ENCODE results near the gene HNRNPA3. TPM values are rescaled to one million over a fixed set of nuclear protein-coding genes. Genes with fewer than 3 reads are reported as not detected.

HNRNPA3 gene
- total RNA-seq, 1 experiment from 2014 or later, result 290 TPM

- ChIA-PET CTCF (interaction anchor here (0.7 kb wide), 2 partner anchors 74 to 224 kb away, joined by 4 read pairs; no protein-coding TSS in a partner anchor), POLR2A (ENCODE audit: unreplicated experiment) (no interaction called here)
- no peaks in the 10 kb centered on the region for H3K27me3 ChIP-seq (ENCODE audit: insufficient read depth, low read depth)
- H3K4me2 ChIP-seq, result peak overlapping the region; percentile 77
- H3K27ac ChIP-seq, result peak overlapping the region; percentile 97
- H3K36me3 ChIP-seq (ENCODE audit: low read depth), result peaks cover 37% of the 10 kb centered on the region
- H3K79me2 ChIP-seq (ENCODE audit: low read depth), result peaks cover 97% of the 10 kb centered on the region
- no peaks in the 10 kb centered on the region for H3K9me2 ChIP-seq (ENCODE audit: insufficient read depth)
- intact Hi-C loops (cut with micrococcal nuclease; ENCODE audit: unreplicated experiment), result loop anchor here (2.0 to 5.0 kb wide), 3 partner anchors 89 to 1311 kb away; no protein-coding TSS in a partner anchor
- peak overlapping the region; percentile 45 for H3K4me3 ChIP-seq
- TF ChIP-seq CTCF (conservative IDR thresholded peaks at IDR 0.05) (0 out of 2 replicates have a peak, but pooled peaks have one; percentile 15), EZH2 (IDR thresholded peaks at IDR 0.05; ENCODE audit: low read depth) (no peak)
- H3F3A ChIP-seq (ENCODE audit: insufficient read depth, low read depth), result peaks cover 76% of the 10 kb centered on the region
- no TSS peak for BruUV-seq (replicated peaks)
- no peak for DNase-seq
- H3K4me1 ChIP-seq (replicated peaks; ENCODE audit: insufficient read depth), result peaks cover 65% of the 10 kb centered on the region
- H4K20me1 ChIP-seq (ENCODE audit: insufficient read depth), result peaks cover 12% of the 10 kb centered on the region; the same call in 1 of the 2 replicates
- H3K9me3 ChIP-seq (ENCODE audit: insufficient read depth, low read depth), result no peaks in the 10 kb centered on the region
- H2AFZ ChIP-seq, result no peak overlapping the region; the same call in 1 of the 2 replicates
Observed at GRCh38 chr2:177243073-177243472, 30.5 kb downstream of the HNRNPA3 start.

GRCh38 chr2:177243476-177243875 is 30.9 kb downstream of the HNRNPA3 start:
- ChIA-PET CTCF (interaction anchor here (0.7 kb wide), 2 partner anchors 74 to 224 kb away, joined by 4 read pairs; no protein-coding TSS in a partner anchor), POLR2A (ENCODE audit: unreplicated experiment) (interaction anchor here (0.6 kb wide), 1 partner anchor 44 kb away, joined by 4 read pairs; no protein-coding TSS in a partner anchor)
- peaks cover 97% of the 10 kb centered on the region for H3K79me2 ChIP-seq (ENCODE audit: low read depth)

DNA sequence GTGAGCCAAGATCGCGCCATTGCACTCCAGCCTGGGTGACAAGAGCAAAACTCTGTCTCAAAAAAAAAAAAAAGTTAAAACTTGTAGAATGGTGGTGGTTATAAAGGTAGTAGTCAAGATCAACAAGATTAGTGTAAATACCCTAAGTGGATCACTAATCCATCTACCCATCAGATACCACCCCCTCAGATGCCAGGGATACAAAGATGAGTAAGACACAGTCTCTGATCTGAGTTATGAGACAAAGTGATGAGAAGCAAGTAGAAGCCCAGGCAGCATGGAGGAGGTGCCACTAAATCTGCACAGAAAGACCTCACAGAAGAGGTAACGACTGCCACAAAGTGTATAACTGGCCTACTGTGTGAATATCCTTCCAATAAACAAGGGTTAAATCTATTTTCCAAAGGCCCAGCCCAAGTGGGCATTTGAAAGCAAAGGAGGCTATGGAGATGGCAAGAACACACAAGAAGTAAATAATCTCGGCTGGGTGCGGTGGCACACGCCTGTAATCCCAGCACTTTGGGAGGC is 31.7 kb downstream of the HNRNPA3 start:
- no TSS peak for BruUV-seq (replicated peaks)
- ChIA-PET POLR2A (ENCODE audit: unreplicated experiment) (interaction anchor here (0.8 to 1.0 kb wide), 3 partner anchors 19 to 157 kb away, joined by 4 to 30 read pairs (median 10); partner anchors contain the start of gene NFE2L2), CTCF (interaction anchor here (0.6 kb wide), 1 partner anchor 19 kb away, joined by 3 read pairs; no protein-coding TSS in a partner anchor)
- Histone ChIP-seq H3K79me2 (ENCODE audit: low read depth) (peaks cover 97% of the 10 kb centered on the region), H3K9me3 (ENCODE audit: insufficient read depth, low read depth) (no peaks in the 10 kb centered on the region), H3K4me3 (no peak overlapping the region), H3K27ac (peak overlapping the region; percentile 97), H3K4me2 (peak overlapping the region; percentile 7; the same call in 1 of the 2 replicates), H3K9me2 (ENCODE audit: insufficient read depth) (no peaks in the 10 kb centered on the region), H3K36me3 (ENCODE audit: low read depth) (peaks cover 26% of the 10 kb centered on the region), H3K27me3 (ENCODE audit: insufficient read depth, low read depth) (no peaks in the 10 kb centered on the region), H3F3A (ENCODE audit: insufficient read depth, low read depth) (peaks cover 79% of the 10 kb centered on the region), H2AFZ (no peak overlapping the region), H3K4me1 (replicated peaks; ENCODE audit: insufficient read depth) (peaks cover 65% of the 10 kb centered on the region), H4K20me1 (ENCODE audit: insufficient read depth) (no peaks in the 10 kb centered on the region; the same call in 1 of the 2 replicates)
- TF ChIP-seq CTCF (conservative IDR thresholded peaks at IDR 0.05), result no peak
- TF ChIP-seq EZH2 (IDR thresholded peaks at IDR 0.05; ENCODE audit: low read depth), result no peak
- intact Hi-C loops (cut with micrococcal nuclease; ENCODE audit: unreplicated experiment), result loop anchor here (5.0 kb wide), 2 partner anchors 88 to 1312 kb away; no protein-coding TSS in a partner anchor
- no peak for DNase-seq

More at GRCh38 chr2:177243476-177243875, 30.9 kb downstream of the HNRNPA3 start:
- no peaks in the 10 kb centered on the region for H3K27me3 ChIP-seq (ENCODE audit: insufficient read depth, low read depth)
- intact Hi-C loops (cut with micrococcal nuclease; ENCODE audit: unreplicated experiment), result loop anchor here (2.0 to 5.0 kb wide), 3 partner anchors 89 to 1311 kb away; no protein-coding TSS in a partner anchor
- H4K20me1 ChIP-seq (ENCODE audit: insufficient read depth), result peaks cover 8% of the 10 kb centered on the region; the same call in 1 of the 2 replicates
- H3K36me3 ChIP-seq (ENCODE audit: low read depth), result peaks cover 33% of the 10 kb centered on the region
- H3K9me3 ChIP-seq (ENCODE audit: insufficient read depth, low read depth), result no peaks in the 10 kb centered on the region
- H3K4me1 ChIP-seq (replicated peaks; ENCODE audit: insufficient read depth), result peaks cover 65% of the 10 kb centered on the region
- no peak for DNase-seq
- H2AFZ ChIP-seq, result no peak overlapping the region
- no peak for TF ChIP-seq EZH2 (IDR thresholded peaks at IDR 0.05; ENCODE audit: low read depth)
- 0 out of 2 replicates have a peak, but pooled peaks have one; percentile 5 for TF ChIP-seq CTCF (conservative IDR thresholded peaks at IDR 0.05)
- H3K4me2 ChIP-seq, result peak overlapping the region; percentile 77
- peak overlapping the region; percentile 97 for H3K27ac ChIP-seq
- no TSS peak for BruUV-seq (replicated peaks)
- H3K4me3 ChIP-seq, result peak overlapping the region; percentile 45; the same call in 1 of the 2 replicates
- H3F3A ChIP-seq (ENCODE audit: insufficient read depth, low read depth), result peaks cover 76% of the 10 kb centered on the region
- no peaks in the 10 kb centered on the region for H3K9me2 ChIP-seq (ENCODE audit: insufficient read depth)

All from PC-9 (cell line).